Measurements from ENCODE around the gene TMEM179.

GRCh38 chr14:104554608-104555429 is 49.8 kb downstream of the TMEM179 start:
- TF ChIP-seq RAD21 (IDR thresholded peaks at IDR 0.05 in 1 of 2, conservative IDR thresholded peaks at IDR 0.05 in 1 of 2; ENCODE audit: low read depth in 2 of 2, low read length in 2 of 2) (no peak), CTCF (IDR thresholded peaks at IDR 0.05; ENCODE audit: control extremely low read depth in 1 of 3, insufficient read depth in 1 of 3, low read depth in 1 of 3, low read length in 3 of 3) (no peak)

All from H1 (cell line).